ENCODE results near the gene LATS1.

- TF ChIP-seq CTCF (conservative IDR thresholded peaks at IDR 0.05; ENCODE audit: low read depth, low read length) (no peak), EZH2 (IDR thresholded peaks at IDR 0.05; ENCODE audit: borderline replicate concordance, low read depth, low read length, poor library complexity, severe bottlenecking) (no peak)
These were observed 7.9 kb upstream of the LATS1 start for GRCh38 chr6:149725785-149726184.

All from A673 (cell line).